ENCODE results near the gene PCED1A.
"Not testable (repeated sequence)": the region's sequence is repeated elsewhere in the genome, so short reads cannot be mapped to it uniquely, and the experiment has no call there.

PCED1A gene

DNA sequence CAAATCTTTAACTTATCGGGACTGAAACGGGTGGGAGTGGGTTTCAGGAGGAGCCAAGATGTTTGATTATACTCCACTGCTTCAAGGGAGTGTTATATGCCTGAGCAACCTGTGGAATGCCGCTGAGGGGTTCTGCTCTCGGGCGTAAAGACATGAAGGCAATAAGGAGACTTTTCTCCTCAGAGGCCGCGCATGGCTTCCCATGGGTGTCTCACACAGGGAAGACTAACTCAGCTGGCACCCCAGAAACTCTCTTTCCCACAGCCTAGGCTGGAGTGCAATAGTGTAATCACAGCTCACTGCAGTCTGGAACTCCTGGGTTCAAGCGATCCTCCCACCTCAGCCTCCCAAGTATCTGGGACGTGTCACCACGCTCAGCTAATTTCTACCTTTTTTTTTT is 30.8 kb downstream of the PCED1A start:
- no peak overlapping the region for H3K4me3 ChIP-seq (ENCODE audit: low read depth, low read length)
- no peak for DNase-seq (ENCODE audit: low read depth)
- no peak for TF ChIP-seq MYC (IDR thresholded peaks at IDR 0.05; ENCODE audit: low read depth, low read length)
- TF ChIP-seq, protein P1, sequence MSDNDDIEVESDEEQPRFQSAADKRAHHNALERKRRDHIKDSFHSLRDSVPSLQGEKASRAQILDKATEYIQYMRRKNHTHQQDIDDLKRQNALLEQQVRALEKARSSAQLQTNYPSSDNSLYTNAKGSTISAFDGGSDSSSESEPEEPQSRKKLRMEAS (IDR thresholded peaks at IDR 0.05; ENCODE audit: low read depth, low read length): no peak

DNA sequence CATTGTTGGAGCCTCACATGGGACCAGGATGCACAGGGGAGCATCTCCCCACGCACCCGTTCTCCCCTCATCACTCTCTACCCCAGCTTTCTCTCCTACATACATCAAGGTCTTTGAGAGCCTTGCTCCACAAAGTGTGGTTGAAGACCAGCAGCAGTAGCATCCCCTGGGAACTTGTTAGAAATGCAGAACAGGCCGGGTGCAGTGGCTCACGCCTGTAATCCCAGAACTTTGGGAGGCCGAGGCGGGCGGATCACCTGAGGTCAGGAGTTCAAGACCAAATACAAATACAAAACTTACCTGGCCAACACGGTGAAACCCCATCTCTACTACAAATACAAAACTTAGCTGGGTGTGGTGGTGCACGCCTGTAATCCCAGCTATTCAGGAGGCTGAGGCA is 32.5 kb downstream of the PCED1A start:
- not testable (repeated sequence) for DNase-seq (ENCODE audit: low read depth); H3K4me3 ChIP-seq (ENCODE audit: low read depth, low read length)

GRCh38 chr20:2807019-2807418 is 33.4 kb downstream of the PCED1A start:
- DNase-seq (ENCODE audit: low read depth): no peak
- no peak overlapping the region for H3K4me3 ChIP-seq (ENCODE audit: low read depth, low read length)
- TF ChIP-seq MYC (IDR thresholded peaks at IDR 0.05; ENCODE audit: low read depth, low read length): no peak
- TF ChIP-seq POLR2A (IDR thresholded peaks at IDR 0.05; ENCODE audit: extremely low read depth, insufficient read length): no peak
- TF ChIP-seq, protein P2, sequence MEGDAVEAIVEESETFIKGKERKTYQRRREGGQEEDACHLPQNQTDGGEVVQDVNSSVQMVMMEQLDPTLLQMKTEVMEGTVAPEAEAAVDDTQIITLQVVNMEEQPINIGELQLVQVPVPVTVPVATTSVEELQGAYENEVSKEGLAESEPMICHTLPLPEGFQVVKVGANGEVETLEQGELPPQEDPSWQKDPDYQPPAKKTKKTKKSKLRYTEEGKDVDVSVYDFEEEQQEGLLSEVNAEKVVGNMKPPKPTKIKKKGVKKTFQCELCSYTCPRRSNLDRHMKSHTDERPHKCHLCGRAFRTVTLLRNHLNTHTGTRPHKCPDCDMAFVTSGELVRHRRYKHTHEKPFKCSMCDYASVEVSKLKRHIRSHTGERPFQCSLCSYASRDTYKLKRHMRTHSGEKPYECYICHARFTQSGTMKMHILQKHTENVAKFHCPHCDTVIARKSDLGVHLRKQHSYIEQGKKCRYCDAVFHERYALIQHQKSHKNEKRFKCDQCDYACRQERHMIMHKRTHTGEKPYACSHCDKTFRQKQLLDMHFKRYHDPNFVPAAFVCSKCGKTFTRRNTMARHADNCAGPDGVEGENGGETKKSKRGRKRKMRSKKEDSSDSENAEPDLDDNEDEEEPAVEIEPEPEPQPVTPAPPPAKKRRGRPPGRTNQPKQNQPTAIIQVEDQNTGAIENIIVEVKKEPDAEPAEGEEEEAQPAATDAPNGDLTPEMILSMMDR (IDR thresholded peaks at IDR 0.05; ENCODE audit: low read depth, low read length): no peak
- TF ChIP-seq, protein P1 (IDR thresholded peaks at IDR 0.05; ENCODE audit: low read depth, low read length): no peak

- TF ChIP-seq MYC (IDR thresholded peaks at IDR 0.05; ENCODE audit: low read depth, low read length): no peak
- TF ChIP-seq POLR2A (IDR thresholded peaks at IDR 0.05; ENCODE audit: extremely low read depth, insufficient read length): no peak
- TF ChIP-seq, protein P2 (IDR thresholded peaks at IDR 0.05; ENCODE audit: low read depth, low read length): no peak
- TF ChIP-seq, protein P1 (IDR thresholded peaks at IDR 0.05; ENCODE audit: low read depth, low read length): no peak
- DNase-seq (ENCODE audit: low read depth): no peak
- H3K4me3 ChIP-seq (ENCODE audit: low read depth, low read length): no peak overlapping the region
Observed at GRCh38 chr20:2806351-2806701, 34.1 kb downstream of the PCED1A start.

DNA sequence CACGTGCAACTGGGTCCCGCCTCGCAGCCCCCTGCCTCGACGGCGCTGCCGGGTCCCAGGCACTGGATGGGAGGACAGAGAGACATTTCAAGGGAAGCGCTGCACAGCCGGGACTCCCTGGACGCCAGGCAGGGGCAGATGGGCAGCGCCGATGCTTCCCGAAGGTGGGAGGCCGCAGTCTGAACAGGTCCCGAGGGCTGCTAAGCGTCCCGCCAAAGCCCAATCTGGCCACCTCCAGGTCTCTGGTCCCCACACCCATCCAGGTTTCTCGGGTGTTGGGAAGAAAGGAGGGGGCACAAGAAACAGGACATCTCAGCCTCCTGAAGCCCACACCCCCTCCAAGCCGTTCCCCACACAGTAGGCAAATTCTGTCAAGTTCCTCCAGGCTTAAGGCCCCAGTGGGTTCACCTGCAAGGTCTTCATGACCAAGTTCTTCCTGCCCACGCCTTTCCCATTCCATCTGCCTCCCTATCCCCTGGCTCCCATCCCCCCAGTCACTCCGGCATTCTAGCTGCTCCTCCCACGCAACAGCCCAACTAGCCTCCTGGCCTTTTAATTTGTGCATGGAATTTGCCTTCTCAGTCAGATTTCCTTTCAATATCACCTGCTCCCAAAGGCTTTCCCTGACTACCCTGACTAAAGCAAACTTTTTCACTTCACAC is 34.6 kb downstream of the PCED1A start:
- TF ChIP-seq POLR2A (IDR thresholded peaks at IDR 0.05; ENCODE audit: extremely low read depth, insufficient read length): no peak
- TF ChIP-seq, protein P1 (IDR thresholded peaks at IDR 0.05; ENCODE audit: low read depth, low read length): no peak
- TF ChIP-seq, protein P2 (IDR thresholded peaks at IDR 0.05; ENCODE audit: low read depth, low read length): no peak
- no peak for TF ChIP-seq MYC (IDR thresholded peaks at IDR 0.05; ENCODE audit: low read depth, low read length)
- no peak for DNase-seq (ENCODE audit: low read depth)
- no peak overlapping the region for H3K4me3 ChIP-seq (ENCODE audit: low read depth, low read length)

DNA sequence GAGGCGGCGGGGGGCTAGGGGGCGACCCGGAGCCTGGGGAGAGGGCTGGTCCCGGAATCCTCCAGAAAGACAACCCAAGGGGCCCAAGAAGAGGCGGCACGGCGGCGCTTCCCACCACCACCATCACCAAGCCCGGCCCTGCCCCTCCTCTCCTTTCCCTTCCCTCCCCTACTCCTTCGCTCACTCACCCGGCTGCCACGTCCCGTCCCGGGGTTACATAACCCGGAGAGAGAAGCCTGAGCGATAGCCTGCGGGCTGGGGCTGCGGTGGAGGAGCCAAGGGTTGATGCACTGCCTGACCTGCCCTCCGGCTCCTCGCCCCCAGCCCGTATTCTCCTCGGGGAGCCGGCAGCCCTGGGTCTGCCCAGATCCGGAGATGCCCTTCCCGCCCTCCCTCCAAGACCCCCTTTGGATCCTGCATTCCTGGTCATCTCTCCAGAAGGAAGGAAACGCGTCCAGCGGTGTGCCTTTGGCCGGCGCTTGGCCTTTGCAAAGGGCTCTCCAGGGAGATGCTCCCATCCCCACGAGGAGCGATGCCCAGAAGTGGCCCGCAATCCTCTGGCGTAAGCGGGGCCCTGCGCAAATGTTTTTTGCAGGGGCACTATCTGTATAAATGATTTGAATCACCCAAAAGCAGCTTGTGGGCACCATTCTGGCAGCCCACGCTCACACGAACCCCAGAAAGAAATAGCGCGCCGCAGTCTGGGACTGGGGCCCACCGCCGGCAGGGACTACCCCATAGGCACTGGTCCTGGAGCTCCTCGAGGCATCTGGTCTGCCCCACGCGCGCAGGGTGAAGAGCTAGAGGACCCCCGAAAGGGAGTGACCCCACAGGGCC is 35.4 kb downstream of the PCED1A start:
- TF ChIP-seq, protein P1 (IDR thresholded peaks at IDR 0.05; ENCODE audit: low read depth, low read length): no peak
- TF ChIP-seq, protein P2 (IDR thresholded peaks at IDR 0.05; ENCODE audit: low read depth, low read length): no peak
- TF ChIP-seq POLR2A (IDR thresholded peaks at IDR 0.05; ENCODE audit: extremely low read depth, insufficient read length) (no peak), MYC (IDR thresholded peaks at IDR 0.05; ENCODE audit: low read depth, low read length) (no peak)
- peak; percentile 67 for DNase-seq (ENCODE audit: low read depth)
- H3K4me3 ChIP-seq (ENCODE audit: low read depth, low read length): no peak overlapping the region

Measured in NB4 (cell line).